ENCODE data around the gene MEAK7. TPM values are rescaled to one million over a fixed set of nuclear protein-coding genes. Genes with fewer than 3 reads are reported as not detected.
A peak's percentile ranks its signal among the peaks of the same experiment; 100 is the strongest.

MEAK7 gene
- total RNA-seq, 2 donors from 2014 or later, result 6.7 to 11.2 TPM

DNA sequence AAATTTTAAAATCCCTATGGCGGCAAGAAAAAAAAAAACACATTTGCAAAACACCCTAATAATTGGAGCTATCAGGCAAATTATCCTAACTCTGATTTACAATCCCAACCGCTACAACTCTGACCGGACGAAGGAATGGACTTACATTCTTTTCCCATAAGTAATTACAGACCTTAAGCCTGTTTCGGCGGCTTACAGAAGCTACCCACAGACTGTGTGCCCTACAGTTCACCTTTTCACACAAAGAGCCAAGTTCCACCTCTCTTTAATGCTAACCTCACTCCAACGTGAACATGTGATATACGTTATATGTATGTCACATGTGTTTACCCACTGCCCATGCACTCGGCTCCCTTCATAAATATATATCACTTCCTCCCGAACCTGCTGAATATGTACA, 8.7 kb upstream of the MEAK7 start:
- TF ChIP-seq POLR2A (IDR thresholded peaks at IDR 0.05), result no peak
- TF ChIP-seq, protein P1, sequence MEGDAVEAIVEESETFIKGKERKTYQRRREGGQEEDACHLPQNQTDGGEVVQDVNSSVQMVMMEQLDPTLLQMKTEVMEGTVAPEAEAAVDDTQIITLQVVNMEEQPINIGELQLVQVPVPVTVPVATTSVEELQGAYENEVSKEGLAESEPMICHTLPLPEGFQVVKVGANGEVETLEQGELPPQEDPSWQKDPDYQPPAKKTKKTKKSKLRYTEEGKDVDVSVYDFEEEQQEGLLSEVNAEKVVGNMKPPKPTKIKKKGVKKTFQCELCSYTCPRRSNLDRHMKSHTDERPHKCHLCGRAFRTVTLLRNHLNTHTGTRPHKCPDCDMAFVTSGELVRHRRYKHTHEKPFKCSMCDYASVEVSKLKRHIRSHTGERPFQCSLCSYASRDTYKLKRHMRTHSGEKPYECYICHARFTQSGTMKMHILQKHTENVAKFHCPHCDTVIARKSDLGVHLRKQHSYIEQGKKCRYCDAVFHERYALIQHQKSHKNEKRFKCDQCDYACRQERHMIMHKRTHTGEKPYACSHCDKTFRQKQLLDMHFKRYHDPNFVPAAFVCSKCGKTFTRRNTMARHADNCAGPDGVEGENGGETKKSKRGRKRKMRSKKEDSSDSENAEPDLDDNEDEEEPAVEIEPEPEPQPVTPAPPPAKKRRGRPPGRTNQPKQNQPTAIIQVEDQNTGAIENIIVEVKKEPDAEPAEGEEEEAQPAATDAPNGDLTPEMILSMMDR (IDR thresholded peaks at IDR 0.05), result no peak
- Histone ChIP-seq H3K4me1 (peaks cover 8% of the 10 kb centered on the region), H3K27ac (no peak overlapping the region), H3K27me3 (no peaks in the 10 kb centered on the region), H3K4me3 (no peak overlapping the region), H3K9me3 (no peaks in the 10 kb centered on the region), H3K36me3 (replicated peaks in 1 of 2; ENCODE audit: insufficient read depth in 1 of 2, low read depth in 2 of 2) (no peaks in the 10 kb centered on the region)
- DNase-seq (peak in 1 of 4 donors; percentile 0), ATAC-seq (no peak)
- 84 to 89% methylated on average over 10 of the region's 10 CpGs for WGBS, 2 donors
- intact Hi-C loops (cut with DNase I), result loop anchor here (10.0 kb wide), 1 partner anchor 212 kb away; no protein-coding TSS in a partner anchor

DNA sequence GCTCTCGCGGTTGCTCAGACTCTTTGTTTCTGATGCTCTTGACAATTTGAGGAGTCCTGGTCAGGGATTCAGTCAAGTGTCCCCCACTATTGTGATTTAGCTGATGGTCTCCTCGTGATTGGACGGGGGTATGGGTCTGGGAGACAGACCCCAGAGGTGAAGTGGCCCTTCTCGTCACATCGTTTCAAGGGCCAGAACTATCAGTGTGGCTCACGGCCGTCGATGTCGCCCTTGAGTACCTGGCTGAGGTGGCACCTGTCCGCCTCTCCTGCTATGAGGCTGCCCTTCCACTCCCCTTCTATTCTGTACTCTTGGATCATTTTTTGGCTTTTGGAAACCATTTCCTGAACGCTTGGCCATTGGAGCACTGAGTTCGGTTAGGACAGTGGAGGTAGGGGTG, 7.4 kb upstream of the MEAK7 start:
- DNase-seq (peak in 1 of 4 donors; percentile 5), ATAC-seq (no peak)
- no peaks in the 10 kb centered on the region for H3K9me3 ChIP-seq
- no peaks in the 10 kb centered on the region for H3K27me3 ChIP-seq
- no peak overlapping the region for H3K27ac ChIP-seq
- H3K36me3 ChIP-seq (replicated peaks in 1 of 2; ENCODE audit: insufficient read depth in 1 of 2, low read depth in 2 of 2), result no peaks in the 10 kb centered on the region
- peaks cover 8% of the 10 kb centered on the region for H3K4me1 ChIP-seq
- 43 to 50% methylated on average over 13 of the region's 13 CpGs for WGBS, 2 donors
- no peak for TF ChIP-seq POLR2A (IDR thresholded peaks at IDR 0.05)
- TF ChIP-seq, protein P1 (IDR thresholded peaks at IDR 0.05), result no peak
- intact Hi-C loops (cut with DNase I), result loop anchor here (2.0 to 10.0 kb wide), 2 partner anchors 109 to 213 kb away; no protein-coding TSS in a partner anchor
- no peak overlapping the region for H3K4me3 ChIP-seq

DNA sequence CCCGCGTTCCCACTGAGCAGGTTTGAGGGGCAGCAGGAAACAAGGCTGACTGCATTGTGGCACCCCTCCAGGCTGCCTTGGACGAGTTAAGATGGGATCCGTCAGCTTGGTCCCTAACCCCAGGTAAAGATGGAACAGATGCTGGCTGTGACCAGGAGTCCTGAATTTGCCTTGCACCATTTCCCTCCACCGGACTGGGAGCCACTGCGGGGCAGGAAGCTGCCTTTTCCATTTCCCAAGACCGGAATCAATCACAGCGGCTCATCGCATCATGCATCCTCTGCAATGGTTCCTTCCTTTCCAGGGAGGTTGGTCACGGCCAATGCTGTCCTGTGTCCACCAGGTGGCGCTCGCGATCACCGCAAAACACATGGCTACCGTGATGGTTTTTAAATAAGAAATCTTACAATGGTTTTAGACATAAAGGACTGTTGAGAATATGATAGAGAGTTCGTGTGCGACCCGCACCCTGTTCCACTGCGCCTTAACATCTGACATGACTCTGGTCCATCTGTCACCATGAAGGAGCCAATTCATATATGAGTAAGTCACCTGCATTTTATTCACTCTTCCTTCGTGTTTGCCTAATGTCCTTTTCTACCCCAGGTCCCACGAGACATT, 6.8 kb upstream of the MEAK7 start:
- H3K27ac ChIP-seq, result no peak overlapping the region
- no peak overlapping the region for H3K4me3 ChIP-seq
- DNase-seq, result peak; percentile 79 to 84 (median 81)
- peaks cover 8% of the 10 kb centered on the region for H3K4me1 ChIP-seq
- intact Hi-C loops (cut with DNase I), result loop anchor here (2.0 to 10.0 kb wide), 2 partner anchors 110 to 214 kb away; no protein-coding TSS in a partner anchor
- 8 to 10% methylated on average over 15 to 21 of the region's 21 CpGs for WGBS, 2 donors
- no peaks in the 10 kb centered on the region for H3K36me3 ChIP-seq (replicated peaks in 1 of 2; ENCODE audit: insufficient read depth in 1 of 2, low read depth in 2 of 2)
- TF ChIP-seq, protein P1 (IDR thresholded peaks at IDR 0.05), result peak; percentile 87 to 99 (median 93)
- no peak for TF ChIP-seq POLR2A (IDR thresholded peaks at IDR 0.05)
- peak; percentile 87 for ATAC-seq
- H3K27me3 ChIP-seq, result no peaks in the 10 kb centered on the region
- H3K9me3 ChIP-seq, result no peaks in the 10 kb centered on the region

DNA sequence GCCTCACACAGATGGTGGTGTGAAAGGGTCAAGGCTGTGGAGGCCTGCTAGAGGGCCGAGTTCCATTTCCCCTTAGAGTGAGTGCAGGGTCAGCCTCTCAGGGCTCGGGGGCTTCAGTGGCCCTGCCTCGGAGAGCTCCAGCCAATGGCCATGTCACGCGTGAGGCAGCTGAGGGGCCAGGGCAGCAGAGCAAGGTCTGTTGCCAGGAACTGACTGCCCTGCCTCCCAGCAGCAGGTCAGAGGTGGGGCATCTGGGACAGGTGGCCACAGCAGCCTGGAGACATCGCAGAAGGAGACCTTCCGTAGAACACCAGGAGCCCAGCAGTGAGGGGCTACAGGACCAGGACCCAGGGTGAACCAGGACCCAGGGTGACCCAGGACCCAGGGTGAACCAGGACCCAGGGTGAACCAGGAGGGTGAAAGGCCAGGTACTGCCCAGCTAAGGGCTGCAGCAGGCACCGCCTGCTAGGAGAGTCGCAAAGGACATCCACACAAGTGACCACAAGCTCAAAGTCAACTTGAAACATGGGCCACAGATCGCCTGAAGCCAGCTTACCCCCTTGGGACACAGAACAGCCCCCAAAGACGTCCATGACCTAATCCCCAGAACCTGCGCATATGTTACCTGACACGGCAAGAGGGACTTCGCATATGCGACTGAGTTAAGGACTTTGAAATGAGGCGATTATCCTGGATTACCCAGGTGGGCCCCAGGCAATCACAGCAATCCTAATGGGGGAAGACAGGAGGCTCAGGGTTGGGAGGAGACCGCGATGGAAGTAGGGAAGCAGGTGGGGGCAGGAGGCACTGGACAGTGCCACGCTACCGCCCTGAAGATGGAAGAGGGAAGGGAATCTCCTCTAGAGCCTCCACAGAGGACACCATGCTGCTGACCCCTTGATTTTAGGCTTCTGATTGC, 4.8 kb upstream of the MEAK7 start:
- no peaks in the 10 kb centered on the region for H3K9me3 ChIP-seq
- no peak overlapping the region for H3K27ac ChIP-seq
- no peaks in the 10 kb centered on the region for H3K27me3 ChIP-seq
- peaks cover 18% of the 10 kb centered on the region for H3K4me1 ChIP-seq
- 74 to 81% methylated on average over 12 to 20 of the region's 20 CpGs for WGBS, 2 donors
- TF ChIP-seq POLR2A (IDR thresholded peaks at IDR 0.05), result no peak
- TF ChIP-seq, protein P1 (IDR thresholded peaks at IDR 0.05), result no peak
- no peaks in the 10 kb centered on the region for H3K36me3 ChIP-seq (replicated peaks in 1 of 2; ENCODE audit: insufficient read depth in 1 of 2, low read depth in 2 of 2)
- H3K4me3 ChIP-seq, result no peak overlapping the region
- peak in 1 of 4 donors; percentile 4 for DNase-seq
- ATAC-seq, result no peak
- intact Hi-C loops (cut with DNase I), result no loop called here

All from body of pancreas (tissue), 4 donors.